ENCODE data around the gene PCDH10.
A peak's percentile ranks its signal among the peaks of the same experiment; 100 is the strongest.

Gene PCDH10

DNA sequence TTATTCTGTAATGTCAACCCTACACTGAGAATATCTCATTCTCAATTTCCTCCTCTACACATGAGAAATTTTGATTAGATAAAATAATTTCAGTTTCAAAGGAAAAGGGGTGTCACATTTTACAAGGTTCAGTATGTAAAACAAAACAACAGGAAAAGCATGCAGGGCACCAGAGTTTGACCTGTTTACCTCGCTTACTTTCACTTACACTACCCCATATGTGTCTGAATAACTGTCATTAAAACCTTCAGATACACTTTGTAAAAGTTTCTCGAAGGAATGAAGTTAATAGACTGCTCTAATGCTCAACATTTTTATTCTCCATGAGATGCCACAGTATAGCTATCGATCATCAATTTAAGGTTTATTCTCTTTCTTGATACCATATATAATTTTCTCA, 12.3 kb upstream of the PCDH10 start:
- Histone ChIP-seq H3K9me3 (ENCODE audit: severe bottlenecking) (no peaks in the 10 kb centered on the region), H3K4me3 (ENCODE audit: severe bottlenecking) (no peak overlapping the region), H3K36me3 (ENCODE audit: low read depth) (no peaks in the 10 kb centered on the region), H3K4me1 (ENCODE audit: insufficient read depth, poor library complexity, severe bottlenecking) (no peaks in the 10 kb centered on the region), H3K27ac (ENCODE audit: poor library complexity, severe bottlenecking) (no peak overlapping the region), H3K27me3 (ENCODE audit: insufficient read depth, poor library complexity, severe bottlenecking) (peaks cover 16% of the 10 kb centered on the region)
- DNase-seq (ENCODE audit: low spot score) (no peak), ATAC-seq (ENCODE audit: low read depth) (no peak)
- TF ChIP-seq, protein P1, sequence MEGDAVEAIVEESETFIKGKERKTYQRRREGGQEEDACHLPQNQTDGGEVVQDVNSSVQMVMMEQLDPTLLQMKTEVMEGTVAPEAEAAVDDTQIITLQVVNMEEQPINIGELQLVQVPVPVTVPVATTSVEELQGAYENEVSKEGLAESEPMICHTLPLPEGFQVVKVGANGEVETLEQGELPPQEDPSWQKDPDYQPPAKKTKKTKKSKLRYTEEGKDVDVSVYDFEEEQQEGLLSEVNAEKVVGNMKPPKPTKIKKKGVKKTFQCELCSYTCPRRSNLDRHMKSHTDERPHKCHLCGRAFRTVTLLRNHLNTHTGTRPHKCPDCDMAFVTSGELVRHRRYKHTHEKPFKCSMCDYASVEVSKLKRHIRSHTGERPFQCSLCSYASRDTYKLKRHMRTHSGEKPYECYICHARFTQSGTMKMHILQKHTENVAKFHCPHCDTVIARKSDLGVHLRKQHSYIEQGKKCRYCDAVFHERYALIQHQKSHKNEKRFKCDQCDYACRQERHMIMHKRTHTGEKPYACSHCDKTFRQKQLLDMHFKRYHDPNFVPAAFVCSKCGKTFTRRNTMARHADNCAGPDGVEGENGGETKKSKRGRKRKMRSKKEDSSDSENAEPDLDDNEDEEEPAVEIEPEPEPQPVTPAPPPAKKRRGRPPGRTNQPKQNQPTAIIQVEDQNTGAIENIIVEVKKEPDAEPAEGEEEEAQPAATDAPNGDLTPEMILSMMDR (IDR thresholded peaks at IDR 0.05; ENCODE audit: poor library complexity, severe bottlenecking): no peak

DNA sequence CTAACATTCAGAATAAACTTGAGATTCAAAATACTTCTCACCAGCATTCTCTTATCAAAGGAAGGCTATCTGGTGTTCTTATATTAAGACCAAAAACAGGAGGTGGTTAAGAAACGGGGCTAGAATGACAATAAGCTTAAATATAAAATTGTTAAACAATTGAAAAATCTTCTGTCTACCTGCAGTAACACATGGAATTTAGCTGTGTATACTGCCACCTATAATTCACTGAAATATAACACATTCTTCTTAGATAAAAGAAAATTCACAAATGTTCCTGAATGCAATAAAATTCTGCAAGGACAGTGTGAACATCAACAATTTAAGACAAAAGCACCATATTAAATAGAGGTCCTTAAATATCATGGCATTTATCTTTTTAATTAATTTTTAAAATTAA, 11.5 kb upstream of the PCDH10 start:
- Histone ChIP-seq H3K36me3 (ENCODE audit: low read depth) (no peaks in the 10 kb centered on the region), H3K4me3 (ENCODE audit: severe bottlenecking) (no peak overlapping the region), H3K9me3 (ENCODE audit: severe bottlenecking) (no peaks in the 10 kb centered on the region), H3K4me1 (ENCODE audit: insufficient read depth, poor library complexity, severe bottlenecking) (no peaks in the 10 kb centered on the region), H3K27ac (ENCODE audit: poor library complexity, severe bottlenecking) (no peak overlapping the region), H3K27me3 (ENCODE audit: insufficient read depth, poor library complexity, severe bottlenecking) (peaks cover 19% of the 10 kb centered on the region)
- DNase-seq (ENCODE audit: low spot score): no peak
- TF ChIP-seq, protein P1 (IDR thresholded peaks at IDR 0.05; ENCODE audit: poor library complexity, severe bottlenecking): peak; percentile 34
- ATAC-seq (ENCODE audit: low read depth): no peak

DNA sequence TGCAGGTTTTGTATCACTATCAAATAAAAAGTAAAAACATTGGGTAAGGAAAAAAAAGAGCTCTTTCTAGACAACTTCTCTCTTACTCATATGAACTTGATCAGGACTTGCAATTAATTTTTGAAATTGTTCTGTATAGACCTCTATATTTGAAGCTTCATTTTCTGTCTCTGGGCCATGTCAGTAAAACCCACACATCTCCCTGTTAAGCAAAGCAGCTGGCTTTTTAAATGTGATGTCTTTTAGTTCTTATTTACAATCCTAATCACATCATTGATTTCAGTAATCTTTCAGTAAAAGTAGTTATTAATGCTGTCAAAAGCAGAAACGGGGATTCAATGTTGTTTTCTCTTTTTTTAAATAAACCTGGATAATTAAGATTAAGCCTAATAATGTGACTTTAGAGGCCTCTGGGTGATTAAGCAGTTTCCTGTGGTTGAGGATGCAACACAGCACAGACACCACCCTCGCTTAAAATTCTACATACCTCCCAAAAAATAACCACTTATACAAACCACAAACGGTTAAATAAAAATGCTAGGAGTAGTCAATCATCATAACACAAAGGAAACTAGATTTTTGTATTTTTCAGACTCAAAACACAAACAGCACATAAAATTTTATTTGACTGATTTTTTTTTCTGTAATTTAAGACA, 5.2 kb upstream of the PCDH10 start:
- H3K27me3 ChIP-seq (ENCODE audit: insufficient read depth, poor library complexity, severe bottlenecking): peaks cover 69% of the 10 kb centered on the region
- no peak for DNase-seq (ENCODE audit: low spot score)
- TF ChIP-seq, protein P1 (IDR thresholded peaks at IDR 0.05; ENCODE audit: poor library complexity, severe bottlenecking): no peak
- no peaks in the 10 kb centered on the region for H3K36me3 ChIP-seq (ENCODE audit: low read depth)
- no peak for ATAC-seq (ENCODE audit: low read depth)
- H3K4me1 ChIP-seq (ENCODE audit: insufficient read depth, poor library complexity, severe bottlenecking): no peaks in the 10 kb centered on the region
- H3K27ac ChIP-seq (ENCODE audit: poor library complexity, severe bottlenecking): no peak overlapping the region
- H3K4me3 ChIP-seq (ENCODE audit: severe bottlenecking): no peak overlapping the region
- H3K9me3 ChIP-seq (ENCODE audit: severe bottlenecking): no peaks in the 10 kb centered on the region

DNA sequence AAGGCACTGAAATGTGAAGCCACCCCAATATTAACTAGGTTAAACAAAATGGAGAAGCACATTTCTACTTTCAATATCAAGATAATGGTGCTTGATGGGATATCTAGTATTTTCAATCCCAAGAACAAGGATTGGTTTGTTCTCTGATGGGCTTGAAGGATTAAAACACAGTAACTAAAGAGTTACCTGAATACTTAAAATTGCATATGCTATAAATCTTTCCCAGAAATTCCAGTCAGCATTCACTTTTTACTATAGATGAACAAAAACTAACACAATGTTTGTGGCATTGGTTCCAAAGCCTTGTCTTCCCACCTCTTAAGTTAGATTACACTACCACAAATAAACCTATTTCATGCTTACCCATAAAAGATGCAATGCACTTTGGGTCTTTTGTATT, 3.9 kb upstream of the PCDH10 start:
- H3K4me3 ChIP-seq (ENCODE audit: severe bottlenecking): no peak overlapping the region
- TF ChIP-seq, protein P1 (IDR thresholded peaks at IDR 0.05; ENCODE audit: poor library complexity, severe bottlenecking): no peak
- no peak overlapping the region for H3K27ac ChIP-seq (ENCODE audit: poor library complexity, severe bottlenecking)
- no peaks in the 10 kb centered on the region for H3K4me1 ChIP-seq (ENCODE audit: insufficient read depth, poor library complexity, severe bottlenecking)
- ATAC-seq (ENCODE audit: low read depth) (no peak), DNase-seq (ENCODE audit: low spot score) (no peak)
- no peaks in the 10 kb centered on the region for H3K36me3 ChIP-seq (ENCODE audit: low read depth)
- no peaks in the 10 kb centered on the region for H3K9me3 ChIP-seq (ENCODE audit: severe bottlenecking)
- H3K27me3 ChIP-seq (ENCODE audit: insufficient read depth, poor library complexity, severe bottlenecking): peaks cover 82% of the 10 kb centered on the region

DNA sequence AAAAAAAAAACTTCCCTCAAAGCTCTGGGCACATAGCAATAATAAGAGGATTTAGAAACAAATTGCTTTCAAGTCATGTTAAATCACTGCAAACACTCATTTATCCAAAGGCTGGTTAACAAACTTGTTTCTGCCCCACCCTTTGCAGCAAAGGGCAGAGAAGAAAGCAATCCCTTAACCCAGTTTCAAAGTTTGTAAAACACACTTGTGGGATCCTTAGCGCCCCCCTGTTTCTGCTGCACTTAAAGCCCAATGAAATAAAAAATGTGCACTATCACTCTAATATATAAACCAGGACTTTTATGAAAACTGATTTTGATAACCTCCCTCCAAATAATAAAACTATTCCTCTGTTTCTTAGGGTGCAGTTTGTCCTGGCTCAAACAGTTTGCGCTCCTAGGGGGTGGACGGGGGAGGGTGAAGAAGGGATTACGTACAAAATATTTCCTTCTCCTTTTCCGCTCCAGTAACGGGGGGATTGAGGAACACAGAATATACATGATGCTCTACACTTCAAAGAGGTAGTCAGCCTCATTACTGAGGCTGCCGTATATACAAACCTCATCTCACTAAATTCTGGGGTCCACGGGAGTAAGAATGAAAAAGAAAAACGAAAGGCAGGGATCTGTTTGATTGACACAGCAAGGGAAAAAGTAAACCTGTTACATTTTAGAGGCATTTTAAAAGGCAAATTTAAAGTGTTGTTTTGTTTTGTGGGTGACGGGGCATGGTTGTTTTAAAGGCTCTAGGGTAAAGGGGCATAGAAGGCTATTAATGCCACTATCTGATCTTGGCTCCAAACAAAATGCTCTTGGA, 3.1 kb upstream of the PCDH10 start:
- Histone ChIP-seq H3K27me3 (ENCODE audit: insufficient read depth, poor library complexity, severe bottlenecking) (peaks cover 83% of the 10 kb centered on the region), H3K27ac (ENCODE audit: poor library complexity, severe bottlenecking) (no peak overlapping the region)
- no peak for DNase-seq (ENCODE audit: low spot score)

More for the DNA sequence above, 3.1 kb upstream of the PCDH10 start:
- Histone ChIP-seq H3K4me1 (ENCODE audit: insufficient read depth, poor library complexity, severe bottlenecking) (no peaks in the 10 kb centered on the region), H3K36me3 (ENCODE audit: low read depth) (no peaks in the 10 kb centered on the region), H3K9me3 (ENCODE audit: severe bottlenecking) (no peaks in the 10 kb centered on the region), H3K4me3 (ENCODE audit: severe bottlenecking) (no peak overlapping the region)
- TF ChIP-seq, protein P1 (IDR thresholded peaks at IDR 0.05; ENCODE audit: poor library complexity, severe bottlenecking): no peak
- ATAC-seq (ENCODE audit: low read depth): no peak

All from RWPE2 (cell line).